ENCODE results near the gene LTBP3.

DNA sequence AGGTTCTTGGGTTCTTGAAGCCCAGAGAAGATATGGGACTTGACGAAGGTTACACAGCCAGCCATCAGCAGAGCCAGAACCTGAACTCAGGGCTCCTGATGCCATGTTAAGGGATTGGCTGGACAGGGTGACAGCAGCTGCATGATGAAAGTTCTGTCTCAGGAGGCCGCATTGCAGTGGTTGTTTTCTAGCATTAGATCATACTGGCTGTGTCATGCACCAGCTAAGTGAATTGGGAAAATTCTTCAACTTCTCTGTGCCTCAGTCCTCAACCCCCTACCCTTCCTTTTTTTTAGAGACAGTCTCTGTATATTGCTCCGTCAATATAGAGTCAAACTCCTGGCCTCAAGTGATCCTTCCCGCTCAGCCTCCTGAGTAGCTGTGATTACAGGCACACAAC is 5.4 kb upstream of the LTBP3 start:
- TF ChIP-seq, protein P1, sequence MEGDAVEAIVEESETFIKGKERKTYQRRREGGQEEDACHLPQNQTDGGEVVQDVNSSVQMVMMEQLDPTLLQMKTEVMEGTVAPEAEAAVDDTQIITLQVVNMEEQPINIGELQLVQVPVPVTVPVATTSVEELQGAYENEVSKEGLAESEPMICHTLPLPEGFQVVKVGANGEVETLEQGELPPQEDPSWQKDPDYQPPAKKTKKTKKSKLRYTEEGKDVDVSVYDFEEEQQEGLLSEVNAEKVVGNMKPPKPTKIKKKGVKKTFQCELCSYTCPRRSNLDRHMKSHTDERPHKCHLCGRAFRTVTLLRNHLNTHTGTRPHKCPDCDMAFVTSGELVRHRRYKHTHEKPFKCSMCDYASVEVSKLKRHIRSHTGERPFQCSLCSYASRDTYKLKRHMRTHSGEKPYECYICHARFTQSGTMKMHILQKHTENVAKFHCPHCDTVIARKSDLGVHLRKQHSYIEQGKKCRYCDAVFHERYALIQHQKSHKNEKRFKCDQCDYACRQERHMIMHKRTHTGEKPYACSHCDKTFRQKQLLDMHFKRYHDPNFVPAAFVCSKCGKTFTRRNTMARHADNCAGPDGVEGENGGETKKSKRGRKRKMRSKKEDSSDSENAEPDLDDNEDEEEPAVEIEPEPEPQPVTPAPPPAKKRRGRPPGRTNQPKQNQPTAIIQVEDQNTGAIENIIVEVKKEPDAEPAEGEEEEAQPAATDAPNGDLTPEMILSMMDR (IDR thresholded peaks at IDR 0.05) = no peak
- TF ChIP-seq POLR2A (IDR thresholded peaks at IDR 0.05) = no peak
- TF ChIP-seq EP300 (IDR thresholded peaks at IDR 0.05) = no peak
